NOMO-1 treated with DMSO at 0.1 percent for 48 hours (cell line): ENCODE results near the gene PERCC1.
A peak's percentile ranks its signal among the peaks of the same experiment; 100 is the strongest.
"Not testable (repeated sequence)": the region's sequence is repeated elsewhere in the genome, so short reads cannot be mapped to it uniquely, and the experiment has no call there.

Experiments used
- DNase-seq: peaks from one replicate; lab custom pipeline; 2025; ENCODE audit not compliant: unreplicated experiment; lab: John Stamatoyannopoulos, UW

PERCC1 gene

GRCh38 chr16:1466054-1466453 lies 35.2 kb downstream of the PERCC1 start:
- DNase-seq, result no peak

DNA sequence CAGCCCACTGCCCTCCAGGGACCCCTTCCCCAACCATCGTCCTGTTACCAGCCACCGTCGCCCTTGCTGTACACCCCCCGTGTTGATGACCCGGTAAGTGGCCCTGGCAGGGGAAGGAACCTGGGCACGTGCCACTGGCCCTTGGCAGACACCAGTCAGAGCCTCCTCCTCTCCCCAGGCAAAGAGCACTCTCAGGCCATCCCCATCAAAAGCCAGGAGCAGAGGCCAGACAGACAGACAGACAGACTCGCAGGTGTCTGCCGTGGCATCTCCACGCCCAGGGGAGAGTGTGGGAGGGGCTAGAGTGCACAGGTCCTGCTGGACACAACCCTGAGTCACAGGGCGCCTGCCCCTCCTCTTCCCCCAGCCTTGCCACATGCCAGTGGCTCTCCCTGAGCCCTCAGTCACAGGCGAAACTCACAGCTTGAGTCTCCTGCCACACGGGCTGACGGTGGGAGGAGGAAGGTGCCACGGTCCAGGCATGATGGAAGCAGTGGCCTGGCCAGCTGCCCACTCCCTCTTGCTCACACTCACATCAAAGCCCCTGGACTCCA lies 36.2 kb downstream of the PERCC1 start:
- DNase-seq, result no peak

- peak; percentile 12 for DNase-seq
Measured at GRCh38 chr16:1468426-1468810, 37.5 kb downstream of the PERCC1 start.

GRCh38 chr16:1469141-1469540 lies 38.3 kb downstream of the PERCC1 start:
- DNase-seq, result not testable (repeated sequence)

DNA sequence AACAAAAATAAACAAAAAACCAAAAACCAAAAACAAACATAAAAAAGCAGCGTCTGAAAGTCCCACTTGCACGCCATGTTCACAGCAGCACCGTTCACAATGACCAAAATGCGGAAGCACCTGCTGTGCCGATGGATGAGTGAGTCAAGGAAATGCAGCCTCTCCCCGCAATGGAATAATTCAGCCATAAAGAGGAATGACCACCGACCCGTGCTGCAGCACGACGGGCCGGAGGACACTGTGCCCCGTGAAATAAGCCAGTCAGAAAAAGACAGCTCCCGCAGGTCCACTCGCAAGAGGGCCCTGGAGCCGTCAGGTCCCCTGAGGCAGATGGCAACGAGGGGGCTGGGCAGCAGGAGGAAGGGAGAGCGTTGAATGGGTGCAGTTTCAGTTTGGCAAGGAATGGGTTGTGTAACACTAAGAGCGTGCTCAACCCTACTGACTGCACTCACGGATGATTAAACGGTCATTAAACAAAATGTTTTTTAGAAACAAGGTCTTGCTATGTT lies 38.9 kb downstream of the PERCC1 start:
- DNase-seq, result peak; percentile 97

GRCh38 chr16:1470481-1471251 lies 39.8 kb downstream of the PERCC1 start:
- peak; percentile 50 for DNase-seq

DNA sequence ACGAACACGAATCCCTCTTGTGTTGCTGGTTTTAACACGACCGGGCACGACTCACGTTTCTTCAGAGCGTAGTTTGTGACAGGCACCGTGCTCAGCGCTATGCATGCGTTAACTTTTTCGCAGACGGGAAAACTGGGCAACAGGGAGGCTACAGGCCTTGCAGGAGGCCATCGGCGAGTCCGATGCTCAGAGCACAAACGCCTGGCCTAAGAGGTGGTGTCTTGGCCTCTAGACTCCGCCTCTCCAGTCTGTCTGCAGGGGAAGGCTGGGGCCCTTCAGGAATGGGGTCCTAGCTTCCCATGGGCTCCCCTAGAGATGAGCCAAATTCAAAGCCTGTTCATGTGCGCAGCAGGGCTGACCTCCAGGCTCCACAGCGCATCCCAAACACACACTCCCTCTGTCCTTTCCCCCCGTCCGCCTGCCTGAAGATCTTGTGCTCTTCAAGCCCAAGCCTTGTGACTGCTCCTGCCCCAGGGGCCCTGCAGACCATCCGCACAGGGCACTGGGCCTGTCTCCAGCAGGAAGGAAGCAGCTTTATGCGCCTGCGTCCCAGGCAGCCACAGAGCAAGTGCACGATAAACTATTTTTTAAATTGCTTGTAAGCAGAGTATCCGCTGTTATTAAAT lies 40.8 kb downstream of the PERCC1 start:
- DNase-seq, result no peak

DNA sequence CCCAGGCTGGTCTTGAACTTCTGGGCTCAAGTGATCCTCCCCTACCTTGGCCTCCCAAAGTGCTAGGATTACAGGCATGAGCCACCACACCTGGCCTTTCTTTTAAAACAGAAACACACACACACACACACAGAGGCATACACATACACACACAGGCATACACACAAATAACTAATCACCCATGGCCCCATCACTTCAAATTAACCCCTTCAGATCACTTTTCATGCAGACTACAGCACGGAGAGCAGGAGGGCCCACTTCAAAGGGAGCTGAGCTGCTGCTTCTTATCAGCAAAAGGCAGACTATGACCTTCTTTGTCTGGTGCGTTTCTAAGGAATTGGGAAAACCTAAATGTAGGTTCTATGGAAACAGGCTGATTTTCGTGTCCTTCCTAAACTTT lies 42.1 kb downstream of the PERCC1 start:
- DNase-seq, result no peak

DNA sequence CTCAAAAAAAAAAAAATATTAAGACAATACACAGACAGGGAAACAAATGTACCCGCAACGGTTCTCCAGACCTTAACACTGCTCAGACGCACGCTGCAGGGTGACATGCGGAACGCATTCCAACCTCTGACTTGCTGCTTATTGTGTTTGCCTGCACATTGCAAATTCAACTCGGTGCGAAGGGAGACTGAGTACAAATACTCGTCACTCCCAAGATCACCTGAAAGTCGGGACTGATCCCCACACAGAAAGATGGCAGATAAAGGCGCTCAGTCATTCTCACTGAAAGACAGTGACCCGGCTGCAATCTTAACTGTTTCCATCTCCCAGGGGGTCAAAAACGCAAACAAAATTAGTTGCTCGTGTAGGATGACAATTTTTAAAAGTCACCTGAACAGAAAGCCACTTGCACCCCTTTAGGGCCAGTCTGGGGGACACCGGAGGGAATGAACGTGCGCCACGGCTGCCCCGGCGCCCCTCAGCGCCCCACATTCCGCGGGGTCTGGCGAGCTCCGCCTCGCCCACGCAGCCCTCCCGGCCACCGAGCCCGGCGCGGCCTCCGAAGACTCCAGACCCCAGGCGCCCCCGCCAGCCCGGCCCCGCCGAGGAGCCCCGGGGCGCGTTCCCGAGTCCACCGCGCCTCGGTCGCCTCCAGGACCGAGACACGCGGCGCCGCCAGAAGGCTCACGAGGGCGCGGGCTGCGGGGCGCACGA lies 43.4 kb downstream of the PERCC1 start:
- no peak for DNase-seq

GRCh38 chr16:1474796-1475551 lies 44.1 kb downstream of the PERCC1 start, which contains the start of gene CLCN7:
Gene CLCN7 (minus strand): TSS chr16:1475028. CDS start chr16:1474974, 54 bp downstream.
- peak; percentile 79 for DNase-seq

- DNase-seq, result no peak
Measured at GRCh38 chr16:1475552-1476114, 44.8 kb downstream of the PERCC1 start.

GRCh38 chr16:1477033-1477432 lies 46.2 kb downstream of the PERCC1 start:
- DNase-seq, result no peak

DNA sequence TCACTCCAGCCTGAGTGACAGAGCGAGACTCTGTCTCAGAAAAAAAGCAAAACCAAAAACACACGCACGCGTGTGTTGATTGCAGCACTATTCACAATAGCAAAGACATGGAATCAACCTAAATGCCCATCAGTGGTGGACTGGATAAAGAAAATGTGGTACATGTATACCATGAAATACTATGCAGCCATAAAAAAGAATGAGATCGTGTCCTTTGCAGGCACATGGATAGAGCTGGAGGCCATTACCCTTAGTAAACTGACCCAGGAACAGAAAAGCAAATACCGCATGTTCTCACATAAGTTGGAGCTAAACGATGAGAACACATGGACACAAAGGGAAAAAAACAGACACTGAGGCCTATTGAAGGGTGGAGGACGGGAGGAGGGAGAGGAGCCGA lies 48.1 kb downstream of the PERCC1 start:
- DNase-seq, result not testable (repeated sequence)

- no peak for DNase-seq
Measured at GRCh38 chr16:1481906-1482835, 51.3 kb downstream of the PERCC1 start.
